ENCODE results near the gene NRCAM. TPM values are rescaled to one million over a fixed set of nuclear protein-coding genes. Genes with fewer than 3 reads are reported as not detected.

The NRCAM gene
- total and polyA plus RNA-seq, 2 of the 8 experiments (the other 6 are each of a cell fraction or from before 2014, with no cell fraction given) = 2.7 to 3.8 TPM

DNA sequence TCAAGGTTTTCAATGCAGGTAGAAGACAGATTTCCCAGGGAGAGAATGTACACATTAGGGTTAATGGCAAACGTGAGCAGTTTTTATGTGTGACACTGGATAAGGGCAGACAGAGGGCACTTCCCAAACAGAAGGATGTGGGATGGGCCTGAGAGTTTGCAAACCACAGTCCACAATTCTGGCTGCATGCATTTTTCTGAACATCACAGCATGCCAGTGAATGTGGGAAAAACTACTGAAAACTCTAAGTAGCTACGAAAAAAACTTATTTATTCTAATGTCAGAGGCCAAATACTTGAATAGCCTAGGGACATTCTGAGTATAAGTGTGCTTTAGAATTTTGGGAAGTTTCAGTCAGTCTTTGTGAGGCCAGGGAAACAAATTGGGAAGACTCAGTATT is 145.9 kb downstream of the NRCAM start (continued):
- TF ChIP-seq, protein P1, sequence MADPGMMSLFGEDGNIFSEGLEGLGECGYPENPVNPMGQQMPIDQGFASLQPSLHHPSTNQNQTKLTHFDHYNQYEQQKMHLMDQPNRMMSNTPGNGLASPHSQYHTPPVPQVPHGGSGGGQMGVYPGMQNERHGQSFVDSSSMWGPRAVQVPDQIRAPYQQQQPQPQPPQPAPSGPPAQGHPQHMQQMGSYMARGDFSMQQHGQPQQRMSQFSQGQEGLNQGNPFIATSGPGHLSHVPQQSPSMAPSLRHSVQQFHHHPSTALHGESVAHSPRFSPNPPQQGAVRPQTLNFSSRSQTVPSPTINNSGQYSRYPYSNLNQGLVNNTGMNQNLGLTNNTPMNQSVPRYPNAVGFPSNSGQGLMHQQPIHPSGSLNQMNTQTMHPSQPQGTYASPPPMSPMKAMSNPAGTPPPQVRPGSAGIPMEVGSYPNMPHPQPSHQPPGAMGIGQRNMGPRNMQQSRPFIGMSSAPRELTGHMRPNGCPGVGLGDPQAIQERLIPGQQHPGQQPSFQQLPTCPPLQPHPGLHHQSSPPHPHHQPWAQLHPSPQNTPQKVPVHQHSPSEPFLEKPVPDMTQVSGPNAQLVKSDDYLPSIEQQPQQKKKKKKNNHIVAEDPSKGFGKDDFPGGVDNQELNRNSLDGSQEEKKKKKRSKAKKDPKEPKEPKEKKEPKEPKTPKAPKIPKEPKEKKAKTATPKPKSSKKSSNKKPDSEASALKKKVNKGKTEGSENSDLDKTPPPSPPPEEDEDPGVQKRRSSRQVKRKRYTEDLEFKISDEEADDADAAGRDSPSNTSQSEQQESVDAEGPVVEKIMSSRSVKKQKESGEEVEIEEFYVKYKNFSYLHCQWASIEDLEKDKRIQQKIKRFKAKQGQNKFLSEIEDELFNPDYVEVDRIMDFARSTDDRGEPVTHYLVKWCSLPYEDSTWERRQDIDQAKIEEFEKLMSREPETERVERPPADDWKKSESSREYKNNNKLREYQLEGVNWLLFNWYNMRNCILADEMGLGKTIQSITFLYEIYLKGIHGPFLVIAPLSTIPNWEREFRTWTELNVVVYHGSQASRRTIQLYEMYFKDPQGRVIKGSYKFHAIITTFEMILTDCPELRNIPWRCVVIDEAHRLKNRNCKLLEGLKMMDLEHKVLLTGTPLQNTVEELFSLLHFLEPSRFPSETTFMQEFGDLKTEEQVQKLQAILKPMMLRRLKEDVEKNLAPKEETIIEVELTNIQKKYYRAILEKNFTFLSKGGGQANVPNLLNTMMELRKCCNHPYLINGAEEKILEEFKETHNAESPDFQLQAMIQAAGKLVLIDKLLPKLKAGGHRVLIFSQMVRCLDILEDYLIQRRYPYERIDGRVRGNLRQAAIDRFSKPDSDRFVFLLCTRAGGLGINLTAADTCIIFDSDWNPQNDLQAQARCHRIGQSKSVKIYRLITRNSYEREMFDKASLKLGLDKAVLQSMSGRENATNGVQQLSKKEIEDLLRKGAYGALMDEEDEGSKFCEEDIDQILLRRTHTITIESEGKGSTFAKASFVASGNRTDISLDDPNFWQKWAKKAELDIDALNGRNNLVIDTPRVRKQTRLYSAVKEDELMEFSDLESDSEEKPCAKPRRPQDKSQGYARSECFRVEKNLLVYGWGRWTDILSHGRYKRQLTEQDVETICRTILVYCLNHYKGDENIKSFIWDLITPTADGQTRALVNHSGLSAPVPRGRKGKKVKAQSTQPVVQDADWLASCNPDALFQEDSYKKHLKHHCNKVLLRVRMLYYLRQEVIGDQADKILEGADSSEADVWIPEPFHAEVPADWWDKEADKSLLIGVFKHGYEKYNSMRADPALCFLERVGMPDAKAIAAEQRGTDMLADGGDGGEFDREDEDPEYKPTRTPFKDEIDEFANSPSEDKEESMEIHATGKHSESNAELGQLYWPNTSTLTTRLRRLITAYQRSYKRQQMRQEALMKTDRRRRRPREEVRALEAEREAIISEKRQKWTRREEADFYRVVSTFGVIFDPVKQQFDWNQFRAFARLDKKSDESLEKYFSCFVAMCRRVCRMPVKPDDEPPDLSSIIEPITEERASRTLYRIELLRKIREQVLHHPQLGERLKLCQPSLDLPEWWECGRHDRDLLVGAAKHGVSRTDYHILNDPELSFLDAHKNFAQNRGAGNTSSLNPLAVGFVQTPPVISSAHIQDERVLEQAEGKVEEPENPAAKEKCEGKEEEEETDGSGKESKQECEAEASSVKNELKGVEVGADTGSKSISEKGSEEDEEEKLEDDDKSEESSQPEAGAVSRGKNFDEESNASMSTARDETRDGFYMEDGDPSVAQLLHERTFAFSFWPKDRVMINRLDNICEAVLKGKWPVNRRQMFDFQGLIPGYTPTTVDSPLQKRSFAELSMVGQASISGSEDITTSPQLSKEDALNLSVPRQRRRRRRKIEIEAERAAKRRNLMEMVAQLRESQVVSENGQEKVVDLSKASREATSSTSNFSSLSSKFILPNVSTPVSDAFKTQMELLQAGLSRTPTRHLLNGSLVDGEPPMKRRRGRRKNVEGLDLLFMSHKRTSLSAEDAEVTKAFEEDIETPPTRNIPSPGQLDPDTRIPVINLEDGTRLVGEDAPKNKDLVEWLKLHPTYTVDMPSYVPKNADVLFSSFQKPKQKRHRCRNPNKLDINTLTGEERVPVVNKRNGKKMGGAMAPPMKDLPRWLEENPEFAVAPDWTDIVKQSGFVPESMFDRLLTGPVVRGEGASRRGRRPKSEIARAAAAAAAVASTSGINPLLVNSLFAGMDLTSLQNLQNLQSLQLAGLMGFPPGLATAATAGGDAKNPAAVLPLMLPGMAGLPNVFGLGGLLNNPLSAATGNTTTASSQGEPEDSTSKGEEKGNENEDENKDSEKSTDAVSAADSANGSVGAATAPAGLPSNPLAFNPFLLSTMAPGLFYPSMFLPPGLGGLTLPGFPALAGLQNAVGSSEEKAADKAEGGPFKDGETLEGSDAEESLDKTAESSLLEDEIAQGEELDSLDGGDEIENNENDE (IDR thresholded peaks at IDR 0.05; ENCODE audit: insufficient replicate concordance, low read length) = no peak
- TF ChIP-seq SIRT6 (IDR thresholded peaks at IDR 0.05; ENCODE audit: low read length) = no peak
- TF ChIP-seq CREB1 (IDR thresholded peaks at IDR 0.05) = no peak
- no peak for TF ChIP-seq NANOG (IDR thresholded peaks at IDR 0.05; ENCODE audit: insufficient read depth, low read depth, low read length, poor library complexity, severe bottlenecking)
- no peak for TF ChIP-seq GTF2F1 (IDR thresholded peaks at IDR 0.05; ENCODE audit: borderline replicate concordance, low read depth, low read length)
- no peak for TF ChIP-seq TEAD4 (IDR thresholded peaks at IDR 0.05; ENCODE audit: low read depth, low read length)
- TF ChIP-seq SUZ12 (IDR thresholded peaks at IDR 0.05; ENCODE audit: low read length) = no peak
- no peak for TF ChIP-seq BCL11A (IDR thresholded peaks at IDR 0.05; ENCODE audit: low read depth in 2 of 2, low read length in 2 of 2)
- TF ChIP-seq SIX5 (IDR thresholded peaks at IDR 0.05; ENCODE audit: low read depth, low read length) = no peak
- TF ChIP-seq FOSL1 (IDR thresholded peaks at IDR 0.05; ENCODE audit: insufficient read depth, low read depth, low read length) = no peak
- TF ChIP-seq HDAC6 (IDR thresholded peaks at IDR 0.05; ENCODE audit: low read depth, low read length) = no peak
- no peak for TF ChIP-seq KDM5A (IDR thresholded peaks at IDR 0.05; ENCODE audit: low read length)
- TF ChIP-seq JUND (IDR thresholded peaks at IDR 0.05; ENCODE audit: low read length) = no peak

Measured in H1 (cell line).